ENCODE measurements around the gene ALPK1.

Gene ALPK1

DNA sequence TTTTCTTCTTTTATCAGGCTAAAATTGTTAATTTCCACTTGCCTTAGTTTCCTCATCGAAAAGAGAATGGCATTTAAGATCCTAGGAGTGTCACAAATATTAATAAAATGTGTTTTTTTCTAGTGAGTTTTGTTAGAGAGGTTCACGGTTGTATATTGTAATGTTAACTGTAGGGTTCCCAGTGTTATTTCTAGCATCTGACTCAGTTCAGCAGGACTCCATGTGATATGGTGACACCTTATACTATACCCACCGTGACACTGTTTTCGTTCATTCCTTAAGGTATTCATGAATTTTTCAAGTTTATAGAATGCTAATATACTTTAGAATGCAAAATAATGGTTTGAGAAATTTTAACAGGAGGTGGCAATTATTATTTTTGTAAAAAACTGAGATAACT lies 128.7 kb downstream of the ALPK1 start:
- H2AFZ ChIP-seq (ENCODE audit: low read length): no peak overlapping the region
- no peak for DNase-seq
- no peak overlapping the region for H3K4me3 ChIP-seq (ENCODE audit: low read length)
- no peaks in the 10 kb centered on the region for H4K20me1 ChIP-seq (ENCODE audit: insufficient read depth, low read length)
- no peak for TF ChIP-seq EZH2 (optimal IDR thresholded peaks at IDR 0.05; ENCODE audit: low read depth, low read length)
- TF ChIP-seq, protein P1, sequence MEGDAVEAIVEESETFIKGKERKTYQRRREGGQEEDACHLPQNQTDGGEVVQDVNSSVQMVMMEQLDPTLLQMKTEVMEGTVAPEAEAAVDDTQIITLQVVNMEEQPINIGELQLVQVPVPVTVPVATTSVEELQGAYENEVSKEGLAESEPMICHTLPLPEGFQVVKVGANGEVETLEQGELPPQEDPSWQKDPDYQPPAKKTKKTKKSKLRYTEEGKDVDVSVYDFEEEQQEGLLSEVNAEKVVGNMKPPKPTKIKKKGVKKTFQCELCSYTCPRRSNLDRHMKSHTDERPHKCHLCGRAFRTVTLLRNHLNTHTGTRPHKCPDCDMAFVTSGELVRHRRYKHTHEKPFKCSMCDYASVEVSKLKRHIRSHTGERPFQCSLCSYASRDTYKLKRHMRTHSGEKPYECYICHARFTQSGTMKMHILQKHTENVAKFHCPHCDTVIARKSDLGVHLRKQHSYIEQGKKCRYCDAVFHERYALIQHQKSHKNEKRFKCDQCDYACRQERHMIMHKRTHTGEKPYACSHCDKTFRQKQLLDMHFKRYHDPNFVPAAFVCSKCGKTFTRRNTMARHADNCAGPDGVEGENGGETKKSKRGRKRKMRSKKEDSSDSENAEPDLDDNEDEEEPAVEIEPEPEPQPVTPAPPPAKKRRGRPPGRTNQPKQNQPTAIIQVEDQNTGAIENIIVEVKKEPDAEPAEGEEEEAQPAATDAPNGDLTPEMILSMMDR (IDR thresholded peaks at IDR 0.05; ENCODE audit: low read length): no peak
- no peak for TF ChIP-seq EZH2phosphoT487 (IDR thresholded peaks at IDR 0.05; ENCODE audit: low read length)
- no peaks in the 10 kb centered on the region for H3K4me1 ChIP-seq (ENCODE audit: low read length)
- no peaks in the 10 kb centered on the region for H3K9me3 ChIP-seq (replicated peaks; ENCODE audit: insufficient read depth, low read length)
- H3K36me3 ChIP-seq (replicated peaks; ENCODE audit: insufficient read depth, low read length): no peaks in the 10 kb centered on the region
- no peaks in the 10 kb centered on the region for H3F3A ChIP-seq (ENCODE audit: insufficient read depth, low read length)
- no peaks in the 10 kb centered on the region for H3K79me2 ChIP-seq (ENCODE audit: low read length)
- no peak overlapping the region for H3K9ac ChIP-seq (ENCODE audit: low read length)
- H3K9me2 ChIP-seq (replicated peaks; ENCODE audit: insufficient read depth, low read length): no peaks in the 10 kb centered on the region
- no peaks in the 10 kb centered on the region for H3K27me3 ChIP-seq (replicated peaks; ENCODE audit: insufficient read depth, low read length)
- H3K4me2 ChIP-seq (ENCODE audit: low read depth, low read length): no peak overlapping the region
- H3K27ac ChIP-seq (ENCODE audit: low read length): no peak overlapping the region

DNA sequence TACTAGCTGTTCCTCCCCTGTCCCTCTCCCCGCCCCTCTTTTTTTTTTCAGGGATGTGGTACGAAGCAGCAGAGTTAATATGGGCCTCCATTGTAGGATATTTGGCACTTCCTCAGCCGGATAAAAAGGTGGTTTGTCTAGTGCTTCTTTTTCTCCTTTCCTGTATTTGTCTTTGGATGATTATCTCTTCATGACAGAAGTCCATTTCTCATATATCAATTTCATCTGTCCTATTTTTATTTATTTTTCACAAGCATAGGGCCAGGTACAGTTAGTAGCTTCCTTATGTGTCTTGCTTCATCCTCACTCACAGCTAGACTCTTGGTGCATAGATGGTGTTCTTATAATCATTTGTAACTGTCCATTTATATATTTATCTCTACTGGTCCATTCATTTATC lies 129.2 kb downstream of the ALPK1 start:
- H2AFZ ChIP-seq (ENCODE audit: low read length): no peak overlapping the region
- H3K9me3 ChIP-seq (replicated peaks; ENCODE audit: insufficient read depth, low read length): no peaks in the 10 kb centered on the region
- H3K9me2 ChIP-seq (replicated peaks; ENCODE audit: insufficient read depth, low read length): no peaks in the 10 kb centered on the region
- no peak overlapping the region for H3K9ac ChIP-seq (ENCODE audit: low read length)
- no peak overlapping the region for H3K4me2 ChIP-seq (ENCODE audit: low read depth, low read length)
- H3K4me1 ChIP-seq (ENCODE audit: low read length): no peaks in the 10 kb centered on the region
- H3K27me3 ChIP-seq (replicated peaks; ENCODE audit: insufficient read depth, low read length): no peaks in the 10 kb centered on the region
- no peaks in the 10 kb centered on the region for H4K20me1 ChIP-seq (ENCODE audit: insufficient read depth, low read length)
- H3K4me3 ChIP-seq (ENCODE audit: low read length): no peak overlapping the region
- H3F3A ChIP-seq (ENCODE audit: insufficient read depth, low read length): no peaks in the 10 kb centered on the region
- TF ChIP-seq, protein P1 (IDR thresholded peaks at IDR 0.05; ENCODE audit: low read length): no peak
- TF ChIP-seq EZH2 (optimal IDR thresholded peaks at IDR 0.05; ENCODE audit: low read depth, low read length) (no peak), EZH2phosphoT487 (IDR thresholded peaks at IDR 0.05; ENCODE audit: low read length) (no peak)
- H3K36me3 ChIP-seq (replicated peaks; ENCODE audit: insufficient read depth, low read length): no peaks in the 10 kb centered on the region
- no peak overlapping the region for H3K27ac ChIP-seq (ENCODE audit: low read length)
- no peaks in the 10 kb centered on the region for H3K79me2 ChIP-seq (ENCODE audit: low read length)
- no peak for DNase-seq

DNA sequence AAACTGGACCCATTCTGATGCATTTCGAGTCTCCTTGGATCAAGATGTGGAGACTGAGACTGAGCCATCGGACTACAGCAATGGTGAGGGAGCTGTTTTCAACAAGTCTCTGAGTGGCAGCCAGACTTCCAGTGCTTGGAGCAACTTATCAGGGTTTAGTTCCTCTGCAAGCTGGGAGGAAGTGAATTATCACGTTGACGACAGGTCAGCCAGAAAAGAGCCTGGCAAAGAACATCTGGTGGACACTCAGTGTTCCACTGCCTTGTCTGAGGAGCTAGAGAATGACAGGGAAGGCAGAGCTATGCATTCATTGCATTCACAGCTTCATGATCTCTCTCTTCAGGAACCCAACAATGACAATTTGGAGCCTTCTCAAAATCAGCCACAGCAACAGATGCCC lies 134.0 kb downstream of the ALPK1 start:
- H3K4me2 ChIP-seq (ENCODE audit: low read depth, low read length): no peak overlapping the region
- no peaks in the 10 kb centered on the region for H3F3A ChIP-seq (ENCODE audit: insufficient read depth, low read length)
- H3K36me3 ChIP-seq (replicated peaks; ENCODE audit: insufficient read depth, low read length): no peaks in the 10 kb centered on the region
- H3K4me1 ChIP-seq (ENCODE audit: low read length): no peaks in the 10 kb centered on the region
- TF ChIP-seq EZH2 (optimal IDR thresholded peaks at IDR 0.05; ENCODE audit: low read depth, low read length) (no peak), EZH2phosphoT487 (IDR thresholded peaks at IDR 0.05; ENCODE audit: low read length) (no peak)
- TF ChIP-seq, protein P1 (IDR thresholded peaks at IDR 0.05; ENCODE audit: low read length): no peak
- no peak overlapping the region for H3K4me3 ChIP-seq (ENCODE audit: low read length)
- no peak overlapping the region for H3K9ac ChIP-seq (ENCODE audit: low read length)
- no peak overlapping the region for H3K27ac ChIP-seq (ENCODE audit: low read length)
- DNase-seq: no peak
- H2AFZ ChIP-seq (ENCODE audit: low read length): no peak overlapping the region
- no peaks in the 10 kb centered on the region for H4K20me1 ChIP-seq (ENCODE audit: insufficient read depth, low read length)
- H3K9me3 ChIP-seq (replicated peaks; ENCODE audit: insufficient read depth, low read length): no peaks in the 10 kb centered on the region
- no peaks in the 10 kb centered on the region for H3K27me3 ChIP-seq (replicated peaks; ENCODE audit: insufficient read depth, low read length)
- no peaks in the 10 kb centered on the region for H3K79me2 ChIP-seq (ENCODE audit: low read length)
- no peaks in the 10 kb centered on the region for H3K9me2 ChIP-seq (replicated peaks; ENCODE audit: insufficient read depth, low read length)
